AG09319 (cell line): ENCODE data around the gene CHCHD6.
A peak's percentile ranks its signal among the peaks of the same experiment; 100 is the strongest.

Source experiments
- DNase-seq: peaks from one replicate; pipeline ENCODE4 v3.0.0-alpha.2; 2010; ENCODE audit warnings: low read depth; ENCODE audit errors: extremely low read depth
- CTCF ChIP-seq: IDR thresholded peaks from 2 replicates; pipeline ENCODE4 v1.5.1; 2011; ENCODE audit warnings: low read depth, mild to moderate bottlenecking, inconsistent platforms, low read length, moderate library complexity

The CHCHD6 gene

GRCh38 chr3:126925411-126926171 is 221.6 kb downstream of the CHCHD6 start:
- TF ChIP-seq CTCF: no peak
- no peak for DNase-seq

- peak; percentile 55 for DNase-seq
- TF ChIP-seq CTCF: peak; percentile 41
Observed at GRCh38 chr3:126926684-126927400, 222.8 kb downstream of the CHCHD6 start.

- no peak for DNase-seq
- TF ChIP-seq CTCF: no peak
Observed at GRCh38 chr3:126927401-126927750, 223.3 kb downstream of the CHCHD6 start.

GRCh38 chr3:126927846-126928245 is 223.8 kb downstream of the CHCHD6 start:
- no peak for TF ChIP-seq CTCF

GRCh38 chr3:126928921-126929474 is 225.0 kb downstream of the CHCHD6 start:
- TF ChIP-seq CTCF: no peak
- DNase-seq: no peak

More at GRCh38 chr3:126927846-126928245, 223.8 kb downstream of the CHCHD6 start:
- no peak for DNase-seq

GRCh38 chr3:126930936-126931600 is 227.0 kb downstream of the CHCHD6 start:
- TF ChIP-seq CTCF: no peak

GRCh38 chr3:126931806-126932187 is 227.8 kb downstream of the CHCHD6 start:
- DNase-seq: no peak
- no peak for TF ChIP-seq CTCF

More at GRCh38 chr3:126930936-126931600, 227.0 kb downstream of the CHCHD6 start:
- no peak for DNase-seq
